Fibroblast of lung (primary cell): ENCODE measurements around the gene IGF1R.

Experiments used
- EZH2 ChIP-seq: IDR thresholded peaks from 2 replicates; pipeline ENCODE4 v1.5.1; 2012; ENCODE audit warnings: low read length, control low read depth, mild to moderate bottlenecking; ENCODE audit errors: missing control alignments
- TF ChIP-seq, protein P1 (sequence below), 2 donors: IDR thresholded peaks in 1 of 2; conservative IDR thresholded peaks in 1 of 2; 1 replicate in 1 of 2; 2 replicates in 1 of 2; pipeline ENCODE4 v1.5.1; 2011 to 2012; ENCODE audit warnings: low read length in 2 of 2, control low read depth in 1 of 2, inconsistent platforms in 1 of 2, low read depth in 1 of 2, mild to moderate bottlenecking in 1 of 2

- TF ChIP-seq, protein P1, sequence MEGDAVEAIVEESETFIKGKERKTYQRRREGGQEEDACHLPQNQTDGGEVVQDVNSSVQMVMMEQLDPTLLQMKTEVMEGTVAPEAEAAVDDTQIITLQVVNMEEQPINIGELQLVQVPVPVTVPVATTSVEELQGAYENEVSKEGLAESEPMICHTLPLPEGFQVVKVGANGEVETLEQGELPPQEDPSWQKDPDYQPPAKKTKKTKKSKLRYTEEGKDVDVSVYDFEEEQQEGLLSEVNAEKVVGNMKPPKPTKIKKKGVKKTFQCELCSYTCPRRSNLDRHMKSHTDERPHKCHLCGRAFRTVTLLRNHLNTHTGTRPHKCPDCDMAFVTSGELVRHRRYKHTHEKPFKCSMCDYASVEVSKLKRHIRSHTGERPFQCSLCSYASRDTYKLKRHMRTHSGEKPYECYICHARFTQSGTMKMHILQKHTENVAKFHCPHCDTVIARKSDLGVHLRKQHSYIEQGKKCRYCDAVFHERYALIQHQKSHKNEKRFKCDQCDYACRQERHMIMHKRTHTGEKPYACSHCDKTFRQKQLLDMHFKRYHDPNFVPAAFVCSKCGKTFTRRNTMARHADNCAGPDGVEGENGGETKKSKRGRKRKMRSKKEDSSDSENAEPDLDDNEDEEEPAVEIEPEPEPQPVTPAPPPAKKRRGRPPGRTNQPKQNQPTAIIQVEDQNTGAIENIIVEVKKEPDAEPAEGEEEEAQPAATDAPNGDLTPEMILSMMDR (conservative IDR thresholded peaks at IDR 0.05 in 1 of 2, IDR thresholded peaks at IDR 0.05 in 1 of 2; ENCODE audit: low read depth in 1 of 2, low read length in 2 of 2), result no peak
- TF ChIP-seq EZH2, result no peak
These were observed 328.2 kb downstream of the IGF1R start for GRCh38 chr15:98976500-98976899.
